ENCODE data around the gene TMEM52. TPM values are rescaled to one million over a fixed set of nuclear protein-coding genes. Genes with fewer than 3 reads are reported as not detected.

Gene TMEM52
- total RNA-seq, 1 donor from 2014 or later, result 1.2 TPM

GRCh38 chr1:1920057-1920607 lies 1.1 kb upstream of the TMEM52 start:
- ATAC-seq, result no peak
- no peak for DNase-seq (ENCODE audit: missing footprints)
- intact Hi-C loops (cut with DNase I), result no loop called here

- peak; percentile 94 for ATAC-seq
- intact Hi-C loops (cut with DNase I), result no loop called here
- DNase-seq (ENCODE audit: missing footprints), result peak; percentile 99
Measured at GRCh38 chr1:1919304-1920056, 401 bp upstream of the TMEM52 start.

GRCh38 chr1:1917995-1918900 lies 831 bp downstream of the TMEM52 start:
- peak; percentile 55 for DNase-seq (ENCODE audit: missing footprints)
- intact Hi-C loops (cut with DNase I), result no loop called here
- ATAC-seq, result no peak

GRCh38 chr1:1917304-1917976 lies 1.6 kb downstream of the TMEM52 start:
- intact Hi-C loops (cut with DNase I), result no loop called here
- DNase-seq (ENCODE audit: missing footprints), result peak; percentile 58
- no peak for ATAC-seq

GRCh38 chr1:1916851-1917251 lies 2.2 kb downstream of the TMEM52 start:
- ATAC-seq (no peak), DNase-seq (ENCODE audit: missing footprints) (peak; percentile 44)
- intact Hi-C loops (cut with DNase I), result no loop called here

GRCh38 chr1:1915911-1916840 lies 2.9 kb downstream of the TMEM52 start:
- peak; percentile 49 for DNase-seq (ENCODE audit: missing footprints)
- no peak for ATAC-seq
- intact Hi-C loops (cut with DNase I), result no loop called here

GRCh38 chr1:1914971-1915692 lies 3.9 kb downstream of the TMEM52 start, which contains the start of gene CALML6:
Gene CALML6 (plus strand): TSS chr1:1915260. CDS start chr1:1915281, 21 bp downstream.
- no peak for ATAC-seq
- intact Hi-C loops (cut with DNase I), result no loop called here
- peak; percentile 59 for DNase-seq (ENCODE audit: missing footprints)

GRCh38 chr1:1914101-1914970 lies 4.7 kb downstream of the TMEM52 start:
- intact Hi-C loops (cut with DNase I), result no loop called here
- ATAC-seq (no peak), DNase-seq (ENCODE audit: missing footprints) (peak; percentile 61)

GRCh38 chr1:1911350-1912041 lies 7.6 kb downstream of the TMEM52 start:
- intact Hi-C loops (cut with DNase I), result no loop called here
- DNase-seq (ENCODE audit: missing footprints) (peak; percentile 3), ATAC-seq (no peak)

- intact Hi-C loops (cut with DNase I), result no loop called here
- ATAC-seq (no peak), DNase-seq (ENCODE audit: missing footprints) (peak; percentile 50)
Measured at GRCh38 chr1:1910651-1911331, 8.3 kb downstream of the TMEM52 start.

GRCh38 chr1:1910033-1910465 lies 9.0 kb downstream of the TMEM52 start:
- DNase-seq (ENCODE audit: missing footprints) (no peak), ATAC-seq (no peak)
- intact Hi-C loops (cut with DNase I), result no loop called here

GRCh38 chr1:1908506-1908791 lies 10.6 kb downstream of the TMEM52 start:
- DNase-seq (ENCODE audit: missing footprints), result no peak
- intact Hi-C loops (cut with DNase I), result loop anchor here (5.0 kb wide), 1 partner anchor 126 kb away; no protein-coding TSS in a partner anchor
- ATAC-seq, result peak; percentile 9

GRCh38 chr1:1907098-1907736 lies 11.9 kb downstream of the TMEM52 start:
- intact Hi-C loops (cut with DNase I), result loop anchor here (5.0 kb wide), 1 partner anchor 125 kb away; no protein-coding TSS in a partner anchor
- ATAC-seq (no peak), DNase-seq (ENCODE audit: missing footprints) (peak; percentile 63)

GRCh38 chr1:1906185-1907097 lies 12.6 kb downstream of the TMEM52 start:
- intact Hi-C loops (cut with DNase I), result loop anchor here (5.0 kb wide), 1 partner anchor 124 kb away; no protein-coding TSS in a partner anchor
- ATAC-seq, result peak; percentile 71

More at GRCh38 chr1:1906185-1907097, 12.6 kb downstream of the TMEM52 start:
- peak; percentile 93 for DNase-seq (ENCODE audit: missing footprints)
